IMR-90 (cell line): ENCODE measurements around the gene TRAP1. TPM values are rescaled to one million over a fixed set of nuclear protein-coding genes. Genes with fewer than 3 reads are reported as not detected.

Source experiments
- ATAC-seq: fragments of 200-7000 bp; cut with Tn5 transposase; 2 replicates; pipeline ENCODE4 v1.9.1; 2020; ENCODE audit warnings: low read depth, mild to moderate bottlenecking, moderate library complexity
- BruUV-seq: library from RNA; stranded (reverse); fragments of 400-500 nt; replicated peaks from 2 replicates; lab custom pipeline; 2021; lab: Mats Ljungman, UMichigan
- CTCF ChIA-PET: fragments of 300-600 bp; formaldehyde crosslinking; extraction: SDS; loops from one replicate; lab custom pipeline; 2021; ENCODE audit warnings: antibody characterized with exemption; lab: Yijun Ruan, JAX
- POLR2A ChIA-PET: fragments of 300-600 bp; sonication (Branson Sonifier 250); formaldehyde crosslinking; loops from one replicate; lab custom pipeline; 2022; ENCODE audit warnings: antibody characterized with exemption; ENCODE audit not compliant: unreplicated experiment; lab: Charles Lee
- DNase-seq: peaks from one replicate; pipeline ENCODE4 v3.0.0; 2013
- H2AFZ ChIP-seq: replicated peaks from 2 replicates; pipeline ENCODE3; 2013; ENCODE audit warnings: low read length, mild to moderate bottlenecking; ENCODE audit not compliant: poor library complexity
- H2AK5ac ChIP-seq: 2 replicates; pipeline ENCODE4 v1.6.1; 2013; ENCODE audit warnings: low read depth, low read length, inconsistent platforms
- H2AK9ac ChIP-seq: replicated peaks from 2 replicates; pipeline ENCODE3; 2013; ENCODE audit warnings: mild to moderate bottlenecking, low read depth, low read length, moderate library complexity; ENCODE audit not compliant: poor library complexity
- H2BK120ac ChIP-seq: 2 replicates; pipeline ENCODE4 v1.6.1; 2013; ENCODE audit warnings: low read depth, low read length, inconsistent platforms
- H2BK15ac ChIP-seq: 3 replicates; pipeline ENCODE4 v1.6.1; 2013; ENCODE audit warnings: low read depth, low read length, inconsistent platforms
- H2BK20ac ChIP-seq: 2 replicates; pipeline ENCODE4 v1.6.1; 2013; ENCODE audit warnings: low read depth, mild to moderate bottlenecking, inconsistent platforms, low read length, moderate library complexity
- H2BK5ac ChIP-seq: 2 replicates; pipeline ENCODE4 v1.6.1; 2013; ENCODE audit warnings: mild to moderate bottlenecking, low read depth, low read length, inconsistent platforms; ENCODE audit not compliant: poor library complexity, severe bottlenecking
- H3K14ac ChIP-seq: replicated peaks from 2 replicates; pipeline ENCODE4 v1.6.1; 2013; ENCODE audit warnings: low read depth, low read length, inconsistent platforms
- H3K18ac ChIP-seq: 2 replicates; pipeline ENCODE4 v1.6.1; 2013; ENCODE audit warnings: low read depth, low read length, control low read depth
- H3K23ac ChIP-seq: 2 replicates; pipeline ENCODE4 v1.6.1; 2013; ENCODE audit warnings: low read depth, low read length, inconsistent platforms
- H3K27ac ChIP-seq: 2 replicates; pipeline ENCODE4 v1.5.1; 2013; ENCODE audit warnings: mild to moderate bottlenecking, control low read depth, low read length; ENCODE audit not compliant: insufficient read depth
- H3K27me3 ChIP-seq: 2 replicates; pipeline ENCODE4 v1.6.1; 2013; ENCODE audit warnings: low read length; ENCODE audit not compliant: control insufficient read depth, insufficient read depth
- H3K36me3 ChIP-seq: 2 replicates; pipeline ENCODE4 v1.6.1; 2013; ENCODE audit warnings: low read length, mixed read lengths; ENCODE audit not compliant: control insufficient read depth, insufficient read depth
- H3K4ac ChIP-seq: 2 replicates; pipeline ENCODE4 v1.6.1; 2013; ENCODE audit warnings: low read depth, low read length, inconsistent platforms
- H3K4me1 ChIP-seq: 2 replicates; pipeline ENCODE4 v1.6.1; 2013; ENCODE audit warnings: low read length, mixed read lengths; ENCODE audit not compliant: control insufficient read depth, insufficient read depth
- H3K4me2 ChIP-seq: 2 replicates; pipeline ENCODE4 v1.6.1; 2013; ENCODE audit warnings: low read depth, mild to moderate bottlenecking, control low read depth, low read length, moderate library complexity
- H3K4me3 ChIP-seq: 2 replicates; pipeline ENCODE4 v1.5.1; 2013; ENCODE audit warnings: low read depth, mild to moderate bottlenecking, control low read depth, low read length, moderate library complexity; ENCODE audit not compliant: insufficient read depth
- H3K56ac ChIP-seq: 2 replicates; pipeline ENCODE4 v1.6.1; 2013; ENCODE audit warnings: low read length, inconsistent platforms; ENCODE audit not compliant: insufficient read depth; ENCODE audit errors: extremely low read depth
- H3K79me1 ChIP-seq, 2 experiments: 2 replicates each; pipeline ENCODE4 v1.6.1; 2013; ENCODE audit warnings: low read length in 2 of 2, inconsistent platforms in 1 of 2, low read depth in 1 of 2
- H3K9ac ChIP-seq: 2 replicates; pipeline ENCODE4 v1.6.1; 2013; ENCODE audit warnings: low read depth, low read length, control low read depth
- H3K9me1 ChIP-seq: 2 replicates; pipeline ENCODE4 v1.6.1; 2013; ENCODE audit warnings: low read length, inconsistent platforms; ENCODE audit not compliant: insufficient read depth
- H3K9me3 ChIP-seq: 2 replicates; pipeline ENCODE4 v1.6.1; 2013; ENCODE audit warnings: low read length; ENCODE audit not compliant: control insufficient read depth, insufficient read depth
- H4K20me1 ChIP-seq: 2 replicates; pipeline ENCODE4 v1.6.1; 2013; ENCODE audit warnings: low read length, inconsistent platforms; ENCODE audit not compliant: insufficient read depth
- H4K5ac ChIP-seq: 2 replicates; pipeline ENCODE4 v1.6.1; 2013; ENCODE audit warnings: mild to moderate bottlenecking, low read depth, low read length, control low read depth
- H4K8ac ChIP-seq, 2 experiments: 2 replicates each; pipeline ENCODE4 v1.6.1; 2013; ENCODE audit warnings: low read depth in 2 of 2, low read length in 2 of 2, control low read depth in 1 of 2, inconsistent platforms in 1 of 2
- H4K91ac ChIP-seq: 2 replicates; pipeline ENCODE4 v1.6.1; 2013; ENCODE audit warnings: low read depth, low read length, inconsistent platforms; ENCODE audit not compliant: insufficient read depth
- BHLHE40 ChIP-seq: fragments of 150-350 bp; IDR thresholded peaks from 2 replicates; pipeline ENCODE4 v1.6.1; 2016; ENCODE audit warnings: mild to moderate bottlenecking, low read depth, low read length
- CEBPB ChIP-seq: IDR thresholded peaks from 2 replicates; pipeline ENCODE4 v1.6.1; 2012; ENCODE audit warnings: low read depth, low read length, improper control_type of control experiment
- CHD1 ChIP-seq: IDR thresholded peaks from 2 replicates; pipeline ENCODE4 v1.6.1; 2012; ENCODE audit warnings: low read depth, low read length, improper control_type of control experiment
- MAFK ChIP-seq: IDR thresholded peaks from 2 replicates; pipeline ENCODE4 v1.6.1; 2012; ENCODE audit warnings: low read depth, low read length, improper control_type of control experiment
- MAZ ChIP-seq: IDR thresholded peaks from 2 replicates; pipeline ENCODE4 v1.6.1; 2012; ENCODE audit warnings: low read depth, mild to moderate bottlenecking, low read length, improper control_type of control experiment, moderate library complexity, borderline replicate concordance
- MXI1 ChIP-seq: IDR thresholded peaks from 2 replicates; pipeline ENCODE4 v1.6.1; 2012; ENCODE audit warnings: low read depth, mild to moderate bottlenecking, low read length, moderate library complexity, borderline replicate concordance
- NFE2L2 ChIP-seq: fragments of 150-350 bp; IDR thresholded peaks from 2 replicates; pipeline ENCODE4 v1.6.1; 2016; ENCODE audit warnings: low read depth, mild to moderate bottlenecking, low read length
- POLR2A ChIP-seq: IDR thresholded peaks from 2 replicates; pipeline ENCODE4 v1.6.1; 2012; ENCODE audit warnings: mild to moderate bottlenecking, low read depth, low read length
- RAD21 ChIP-seq: IDR thresholded peaks from 2 replicates; pipeline ENCODE4 v1.6.1; 2012; ENCODE audit warnings: low read length, improper control_type of control experiment
- RCOR1 ChIP-seq: IDR thresholded peaks from 2 replicates; pipeline ENCODE4 v1.6.1; 2012; ENCODE audit warnings: mild to moderate bottlenecking, low read length, improper control_type of control experiment; ENCODE audit not compliant: insufficient replicate concordance
- RFX5 ChIP-seq: IDR thresholded peaks from 2 replicates; pipeline ENCODE4 v1.8.0; 2012; ENCODE audit warnings: low read depth, mild to moderate bottlenecking, low read length, moderate library complexity
- SMC3 ChIP-seq: fragments of 150-350 bp; IDR thresholded peaks from 2 replicates; pipeline ENCODE4 v1.6.1; 2016; ENCODE audit warnings: low read depth, mild to moderate bottlenecking, antibody characterized with exemption, low read length, moderate library complexity
- WGBS, 2 experiments: methylation state at CpG; one replicate each; pipeline versions ENCODE4 v1.1.5 to v1.1.7; 2013; ENCODE audit warnings: missing lambda C conversion rate in 2 of 2; ENCODE audit not compliant: insufficient read length in 1 of 2; ENCODE audit errors: extremely low coverage in 2 of 2; 5-methylcytosine and 5-hydroxymethylcytosine counted together
- dilution Hi-C: fragments of 300-500 bp; cut with HindIII; formaldehyde crosslinking; loops from one replicate; pipeline ENCODE4 v1.14.3; 2018; ENCODE audit warnings: low sequenced_read_pairs; ENCODE audit not compliant: unreplicated experiment
- in situ Hi-C: fragments of 300-500 bp; cut with MboI; formaldehyde crosslinking; loops from 3 replicates; pipeline ENCODE4 v1.14.3; 2019; ENCODE audit warnings: low sequenced_read_pairs, inconsistent platforms, mixed read lengths
- intact Hi-C: fragments of 100-400 bp; cut with micrococcal nuclease; formaldehyde crosslinking; loops from 2 replicates; pipeline ENCODE4 v1.10.0; 2022
- polyA plus RNA-seq, 3 experiments: library from polyadenylated mRNA; depleted of rRNA; stranded (reverse); fragments of >200 nt; gene quantifications; 2 replicates each; pipeline ENCODE4 v1.2.3, GENCODE V29; 2012; ENCODE audit warnings: low replicate concordance in 1 of 3
- total RNA-seq: library from RNA; depleted of rRNA; stranded (reverse); fragments of >200 nt; gene quantifications from 2 replicates; pipeline ENCODE4 v1.2.3, GENCODE V29; 2012
- TF ChIP-seq, protein P1 (sequence below): conservative IDR thresholded peaks from 2 replicates; pipeline ENCODE4 v1.5.1; 2012; ENCODE audit warnings: mild to moderate bottlenecking, low read depth, low read length, improper control_type of control experiment
- TF ChIP-seq, protein P2 (sequence below): fragments of 150-350 bp; IDR thresholded peaks from 2 replicates; pipeline ENCODE4 v1.6.1; 2017; ENCODE audit warnings: mild to moderate bottlenecking, antibody characterized with exemption, low read length, low read depth
- TF ChIP-seq, protein P3 (sequence below): fragments of 150-350 bp; IDR thresholded peaks from 2 replicates; pipeline ENCODE4 v1.6.1; 2016; ENCODE audit warnings: low read depth, mild to moderate bottlenecking, low read length, moderate library complexity, borderline replicate concordance

TRAP1 gene
- total and polyA plus RNA-seq, 2 of the 4 experiments (the other 2 are of a cell fraction), result 139 to 145 TPM

DNA sequence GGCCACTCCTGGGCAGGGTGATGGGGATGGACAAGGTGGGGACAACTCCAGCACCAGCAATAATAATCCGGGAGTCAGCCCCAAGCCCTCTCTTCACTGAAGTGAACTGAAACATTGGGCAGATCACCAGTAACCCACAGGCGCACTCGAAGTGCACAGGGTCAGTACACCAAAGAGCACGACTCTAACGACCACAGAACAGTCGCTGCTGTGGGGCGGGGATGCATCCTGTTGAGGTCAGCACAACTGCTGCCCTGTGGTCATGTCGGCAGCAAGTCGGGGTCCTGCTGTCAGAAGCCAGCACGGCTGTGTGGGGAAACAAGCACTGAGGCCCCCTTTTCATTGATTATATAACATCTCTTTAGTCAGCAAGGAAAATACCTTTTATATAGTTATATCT, 48.2 kb downstream of the TRAP1 start:
- H2AK9ac ChIP-seq, result peak overlapping the region; percentile 72
- H3K4ac ChIP-seq, result no peak overlapping the region
- H2BK120ac ChIP-seq, result no peak overlapping the region
- H2BK15ac ChIP-seq, result no peak overlapping the region
- dilution Hi-C loops, result no loop called here
- no peaks in the 10 kb centered on the region; the same call in 1 of the 2 replicates for H4K20me1 ChIP-seq
- 100% methylated on average over 3 of the region's 10 CpGs; no CpG with 5 or more reads in 1 of the 2 experiments for WGBS, 2 experiments
- POLR2A ChIA-PET, result no interaction called here
- no peak overlapping the region for H3K9ac ChIP-seq
- no peaks in the 10 kb centered on the region for H3K27me3 ChIP-seq
- peak overlapping the region in 1 of 2 experiments; percentile 33; a peak in 1 of 4 replicates for H4K8ac ChIP-seq
- in situ Hi-C loops, result no loop called here
- no peak overlapping the region for H4K91ac ChIP-seq
- no peak overlapping the region for H2BK5ac ChIP-seq
- H3K79me1 ChIP-seq, result peaks cover 0 to 11% of the 10 kb centered on the region in 2 experiments; a peak in 2 of 4 replicates
- H3K18ac ChIP-seq, result no peak overlapping the region
- no peak overlapping the region for H3K14ac ChIP-seq
- H3K27ac ChIP-seq, result no peak overlapping the region
- no peak overlapping the region for H3K56ac ChIP-seq
- H4K5ac ChIP-seq, result no peak overlapping the region
- ATAC-seq (no peak), DNase-seq (no peak)
- peak overlapping the region; percentile 63 for H2AFZ ChIP-seq
- H3K4me3 ChIP-seq, result no peak overlapping the region
- CTCF ChIA-PET, result no interaction called here
- H3K36me3 ChIP-seq, result peaks cover 38% of the 10 kb centered on the region
- H3K23ac ChIP-seq, result no peak overlapping the region
- BruUV-seq, result no TSS peak
- H3K9me1 ChIP-seq, result no peaks in the 10 kb centered on the region
- intact Hi-C loops, result no loop called here
- H2BK20ac ChIP-seq, result no peak overlapping the region
- H2AK5ac ChIP-seq, result peak overlapping the region; percentile 78; the same call in 1 of the 2 replicates
- no peak for TF ChIP-seq MAFK
- no peak for TF ChIP-seq NFE2L2
- TF ChIP-seq, protein P1, sequence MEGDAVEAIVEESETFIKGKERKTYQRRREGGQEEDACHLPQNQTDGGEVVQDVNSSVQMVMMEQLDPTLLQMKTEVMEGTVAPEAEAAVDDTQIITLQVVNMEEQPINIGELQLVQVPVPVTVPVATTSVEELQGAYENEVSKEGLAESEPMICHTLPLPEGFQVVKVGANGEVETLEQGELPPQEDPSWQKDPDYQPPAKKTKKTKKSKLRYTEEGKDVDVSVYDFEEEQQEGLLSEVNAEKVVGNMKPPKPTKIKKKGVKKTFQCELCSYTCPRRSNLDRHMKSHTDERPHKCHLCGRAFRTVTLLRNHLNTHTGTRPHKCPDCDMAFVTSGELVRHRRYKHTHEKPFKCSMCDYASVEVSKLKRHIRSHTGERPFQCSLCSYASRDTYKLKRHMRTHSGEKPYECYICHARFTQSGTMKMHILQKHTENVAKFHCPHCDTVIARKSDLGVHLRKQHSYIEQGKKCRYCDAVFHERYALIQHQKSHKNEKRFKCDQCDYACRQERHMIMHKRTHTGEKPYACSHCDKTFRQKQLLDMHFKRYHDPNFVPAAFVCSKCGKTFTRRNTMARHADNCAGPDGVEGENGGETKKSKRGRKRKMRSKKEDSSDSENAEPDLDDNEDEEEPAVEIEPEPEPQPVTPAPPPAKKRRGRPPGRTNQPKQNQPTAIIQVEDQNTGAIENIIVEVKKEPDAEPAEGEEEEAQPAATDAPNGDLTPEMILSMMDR, result no peak
- no peak for TF ChIP-seq RFX5
- TF ChIP-seq BHLHE40, result no peak
- TF ChIP-seq, protein P2, sequence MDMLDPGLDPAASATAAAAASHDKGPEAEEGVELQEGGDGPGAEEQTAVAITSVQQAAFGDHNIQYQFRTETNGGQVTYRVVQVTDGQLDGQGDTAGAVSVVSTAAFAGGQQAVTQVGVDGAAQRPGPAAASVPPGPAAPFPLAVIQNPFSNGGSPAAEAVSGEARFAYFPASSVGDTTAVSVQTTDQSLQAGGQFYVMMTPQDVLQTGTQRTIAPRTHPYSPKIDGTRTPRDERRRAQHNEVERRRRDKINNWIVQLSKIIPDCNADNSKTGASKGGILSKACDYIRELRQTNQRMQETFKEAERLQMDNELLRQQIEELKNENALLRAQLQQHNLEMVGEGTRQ, result no peak
- no peak for TF ChIP-seq MAZ
- TF ChIP-seq CHD1, result no peak
- no peak for TF ChIP-seq MXI1
- no peak for TF ChIP-seq SMC3
- no peak for TF ChIP-seq RCOR1
- TF ChIP-seq, protein P3, sequence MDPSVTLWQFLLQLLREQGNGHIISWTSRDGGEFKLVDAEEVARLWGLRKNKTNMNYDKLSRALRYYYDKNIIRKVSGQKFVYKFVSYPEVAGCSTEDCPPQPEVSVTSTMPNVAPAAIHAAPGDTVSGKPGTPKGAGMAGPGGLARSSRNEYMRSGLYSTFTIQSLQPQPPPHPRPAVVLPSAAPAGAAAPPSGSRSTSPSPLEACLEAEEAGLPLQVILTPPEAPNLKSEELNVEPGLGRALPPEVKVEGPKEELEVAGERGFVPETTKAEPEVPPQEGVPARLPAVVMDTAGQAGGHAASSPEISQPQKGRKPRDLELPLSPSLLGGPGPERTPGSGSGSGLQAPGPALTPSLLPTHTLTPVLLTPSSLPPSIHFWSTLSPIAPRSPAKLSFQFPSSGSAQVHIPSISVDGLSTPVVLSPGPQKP, result no peak
- no peak for TF ChIP-seq POLR2A
- TF ChIP-seq RAD21, result no peak
- TF ChIP-seq CEBPB, result no peak
- no peaks in the 10 kb centered on the region for H3K4me1 ChIP-seq
- H3K4me2 ChIP-seq, result no peak overlapping the region
- H3K9me3 ChIP-seq, result peaks cover 8% of the 10 kb centered on the region
